SW 1271 (cell line): Measurements from ENCODE around the gene LAMA5.

Experiments
- DNase-seq, 2 experiments: peaks; one replicate each; lab custom pipeline; 2025; lab: John Stamatoyannopoulos, UW

The LAMA5 gene

DNA sequence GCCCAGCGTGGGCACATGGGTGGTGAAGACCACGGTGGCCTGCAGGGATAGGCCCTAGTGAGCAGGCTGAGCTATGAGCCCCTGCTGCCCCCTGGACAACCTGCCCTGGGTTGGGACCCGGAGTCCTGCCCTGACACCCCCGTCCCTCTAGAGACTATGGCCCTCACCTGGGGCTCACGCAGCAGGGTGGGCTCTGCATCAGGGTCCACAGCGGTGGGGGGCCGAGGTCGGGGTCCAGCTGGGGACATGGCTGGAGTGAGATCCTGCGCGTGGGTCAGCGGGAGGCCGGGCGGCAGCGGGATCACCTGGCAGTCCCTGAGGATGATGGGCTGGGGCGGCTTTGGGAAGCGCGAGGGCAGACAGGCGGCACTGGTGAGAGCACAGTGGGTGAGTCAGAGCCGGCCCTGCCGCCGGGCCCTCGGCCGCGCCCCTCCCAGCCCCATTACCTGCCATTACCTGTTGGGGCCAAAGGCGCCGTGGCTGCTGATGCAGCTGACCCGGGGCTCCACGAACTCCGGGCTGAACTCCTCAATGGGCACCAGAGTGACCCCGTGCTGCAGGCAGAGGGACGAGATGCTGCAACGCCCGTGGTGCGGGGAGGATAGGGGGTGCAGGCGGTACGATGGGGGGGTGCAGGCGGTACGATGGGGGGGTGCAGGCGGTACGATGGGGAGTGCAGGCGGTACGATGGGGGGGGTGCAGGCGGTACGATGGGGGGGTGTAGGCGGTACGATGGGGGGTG lies 36.4 kb downstream of the LAMA5 start:
- DNase-seq = no peak

DNA sequence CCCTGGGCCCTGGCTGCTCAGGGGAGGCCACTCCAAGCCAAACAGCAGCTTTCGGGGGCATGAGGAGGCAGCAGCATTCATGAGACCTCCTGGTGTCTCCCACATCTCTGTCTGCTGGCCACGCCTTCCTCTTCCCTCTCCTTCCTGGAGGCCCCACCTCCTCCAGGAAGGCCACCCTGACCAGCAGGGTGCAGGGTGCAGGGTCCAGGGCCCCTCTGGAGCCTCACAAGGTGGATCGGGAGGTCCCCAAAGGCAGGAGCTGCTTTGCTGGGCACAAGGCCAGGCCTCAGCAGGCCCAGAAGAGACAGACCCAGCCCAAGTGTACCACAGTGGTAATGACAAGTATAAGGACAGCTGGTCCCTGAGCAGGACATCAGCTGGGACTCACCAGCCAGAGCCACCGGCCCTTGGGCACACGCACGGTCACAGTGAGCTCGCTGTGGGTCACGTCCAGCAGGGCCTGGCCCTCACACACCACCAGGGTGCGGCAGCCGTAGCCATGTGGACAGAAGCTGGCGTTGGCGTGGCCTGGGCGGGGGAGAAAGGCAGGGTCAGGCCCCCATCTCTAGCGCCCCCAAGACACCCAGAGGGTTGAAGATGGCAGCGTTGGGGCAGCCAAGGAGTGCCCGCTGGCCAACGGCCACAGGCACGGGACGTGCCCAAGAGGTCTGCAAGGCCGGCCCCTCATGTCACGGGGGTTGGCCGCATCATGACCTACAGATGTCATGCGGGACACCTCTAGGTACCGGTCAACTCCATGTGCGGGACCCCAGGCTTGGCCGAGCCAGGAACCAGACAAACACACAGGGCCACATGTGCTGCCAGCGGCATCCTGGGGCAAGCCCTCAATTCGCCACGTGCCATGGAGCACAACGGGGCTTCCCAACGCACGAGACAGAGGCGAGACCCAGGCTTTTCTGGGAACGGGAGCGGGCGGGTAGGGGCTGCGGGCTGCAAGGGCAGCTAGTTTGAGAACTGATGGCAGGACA lies 37.4 kb downstream of the LAMA5 start:
- DNase-seq = no peak

DNA sequence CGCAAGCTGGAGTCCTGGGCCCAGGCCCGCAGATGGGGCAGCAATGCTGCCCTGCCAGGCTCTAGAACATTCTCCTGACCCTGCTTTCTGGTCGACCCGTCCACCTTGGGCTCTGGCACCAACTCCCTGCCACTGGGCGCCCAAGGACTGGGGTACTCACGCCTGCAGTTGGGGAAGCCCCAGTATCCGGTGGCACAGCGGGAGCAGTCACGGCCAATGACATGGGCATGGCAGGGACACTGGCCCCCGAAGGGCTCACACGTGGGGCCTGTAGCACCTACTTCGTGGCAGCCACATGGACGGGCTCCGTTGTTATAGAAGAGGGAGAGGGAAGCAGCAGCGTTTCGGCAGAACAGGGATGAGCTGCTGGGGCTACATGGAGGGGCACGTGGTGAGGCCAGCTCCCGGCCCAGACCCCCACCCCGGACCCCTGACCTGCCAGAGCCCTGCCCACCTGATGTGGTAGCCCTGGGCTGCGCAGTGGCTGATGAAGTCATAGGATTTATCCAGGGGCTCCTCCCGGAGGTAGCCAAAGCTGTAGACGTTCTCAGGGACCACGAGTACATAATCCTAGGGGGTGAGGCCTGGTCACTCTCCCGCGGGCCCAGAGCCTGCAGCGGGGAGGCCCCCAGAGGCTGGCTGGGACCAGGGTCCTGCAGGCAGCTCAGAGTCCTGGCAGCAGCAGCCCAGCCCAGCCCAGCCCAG lies 38.3 kb downstream of the LAMA5 start:
- DNase-seq = no peak

DNA sequence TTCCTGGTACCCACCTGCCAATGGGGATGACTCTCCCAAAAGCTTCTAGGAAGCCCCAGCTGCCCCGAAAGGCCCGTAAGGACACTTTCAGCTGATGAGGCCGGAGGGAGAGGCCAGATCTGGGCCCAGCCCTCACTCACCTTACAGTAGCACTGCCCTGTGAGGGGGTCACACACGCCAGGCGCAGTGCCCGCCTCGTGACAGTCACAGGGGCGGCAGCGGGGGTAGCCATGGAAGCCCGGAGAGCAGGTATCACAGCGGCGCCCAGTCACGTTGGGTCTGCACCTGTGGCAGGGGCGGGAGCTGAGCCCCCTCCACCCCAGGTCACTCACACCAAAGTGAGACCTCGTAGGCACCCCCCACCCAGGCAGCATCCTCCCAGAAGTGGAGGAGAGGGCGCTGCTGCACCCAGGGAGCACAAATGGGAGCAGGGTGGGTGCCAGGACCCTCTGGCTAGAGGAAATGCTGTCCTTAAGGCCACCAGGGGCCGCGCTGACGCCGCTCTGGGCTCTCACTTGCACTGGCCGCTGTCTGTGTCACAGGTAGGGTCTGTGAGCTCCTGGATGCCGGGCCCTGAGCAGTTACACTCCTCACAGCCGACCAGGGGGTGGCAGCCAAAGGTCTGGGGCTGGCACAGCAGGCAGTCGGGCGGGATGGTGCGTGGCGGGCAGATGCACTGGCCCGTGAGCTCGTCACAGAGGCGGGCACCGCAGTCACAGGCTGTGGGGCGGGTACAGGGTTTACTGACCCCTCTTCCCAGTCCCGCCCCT lies 39.2 kb downstream of the LAMA5 start:
- no peak for DNase-seq

DNA sequence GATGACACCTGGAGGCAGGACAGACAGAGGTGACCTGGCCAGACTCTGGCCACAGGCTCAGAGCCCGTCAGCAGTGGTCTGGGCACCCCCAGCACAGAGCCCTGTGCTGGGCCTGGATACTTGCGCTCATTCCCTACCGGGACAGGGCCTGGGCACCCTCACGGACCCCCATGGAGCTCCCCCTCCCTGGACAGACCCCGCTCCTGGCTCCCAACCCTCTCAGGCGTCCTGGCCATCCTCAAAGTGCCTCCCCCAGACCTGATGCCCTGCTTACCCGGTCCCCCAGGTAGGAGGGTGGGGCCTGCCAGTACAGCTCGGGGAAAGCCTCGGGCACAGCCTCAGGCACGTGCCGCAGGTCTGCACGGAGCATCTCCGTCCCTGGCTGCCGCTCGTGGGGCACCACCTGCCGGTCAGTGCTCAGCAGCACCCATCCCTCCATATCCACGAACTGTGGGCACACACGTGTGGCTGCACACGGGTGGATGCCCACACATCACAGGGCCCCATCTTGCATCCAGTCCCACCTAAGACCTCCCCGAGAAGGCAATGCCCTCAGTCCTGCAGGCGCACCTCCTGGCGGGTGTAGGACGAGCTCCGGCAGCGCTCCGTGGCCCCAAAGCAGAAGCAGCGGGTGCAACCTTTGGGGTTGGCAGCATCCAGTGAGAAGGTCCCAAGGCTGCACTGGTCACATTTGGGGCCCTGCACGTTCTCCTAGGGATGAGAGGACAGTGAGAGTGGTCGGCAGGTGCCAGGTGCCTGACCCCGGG lies 40.0 kb downstream of the LAMA5 start:
- DNase-seq = no peak

DNA sequence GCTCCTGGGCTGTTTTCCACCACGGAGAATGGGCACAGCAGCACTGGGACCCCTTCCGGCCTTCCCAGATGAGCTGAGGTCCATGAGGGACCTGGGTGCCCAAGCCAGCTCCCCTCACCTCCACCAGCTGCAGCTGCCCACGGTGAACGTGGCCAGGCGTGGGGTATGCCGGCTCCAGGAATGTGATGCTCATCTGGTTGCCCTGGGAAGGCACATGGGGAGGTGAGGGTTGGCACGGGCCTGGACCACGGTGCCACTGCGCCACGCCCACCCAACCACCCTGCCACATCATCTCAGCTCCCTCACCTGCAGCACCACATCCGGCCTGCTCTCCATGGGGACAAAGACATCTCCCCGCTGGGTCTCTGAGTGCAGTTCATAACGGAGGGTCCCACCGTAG lies 40.6 kb downstream of the LAMA5 start:
- no peak for DNase-seq

DNA sequence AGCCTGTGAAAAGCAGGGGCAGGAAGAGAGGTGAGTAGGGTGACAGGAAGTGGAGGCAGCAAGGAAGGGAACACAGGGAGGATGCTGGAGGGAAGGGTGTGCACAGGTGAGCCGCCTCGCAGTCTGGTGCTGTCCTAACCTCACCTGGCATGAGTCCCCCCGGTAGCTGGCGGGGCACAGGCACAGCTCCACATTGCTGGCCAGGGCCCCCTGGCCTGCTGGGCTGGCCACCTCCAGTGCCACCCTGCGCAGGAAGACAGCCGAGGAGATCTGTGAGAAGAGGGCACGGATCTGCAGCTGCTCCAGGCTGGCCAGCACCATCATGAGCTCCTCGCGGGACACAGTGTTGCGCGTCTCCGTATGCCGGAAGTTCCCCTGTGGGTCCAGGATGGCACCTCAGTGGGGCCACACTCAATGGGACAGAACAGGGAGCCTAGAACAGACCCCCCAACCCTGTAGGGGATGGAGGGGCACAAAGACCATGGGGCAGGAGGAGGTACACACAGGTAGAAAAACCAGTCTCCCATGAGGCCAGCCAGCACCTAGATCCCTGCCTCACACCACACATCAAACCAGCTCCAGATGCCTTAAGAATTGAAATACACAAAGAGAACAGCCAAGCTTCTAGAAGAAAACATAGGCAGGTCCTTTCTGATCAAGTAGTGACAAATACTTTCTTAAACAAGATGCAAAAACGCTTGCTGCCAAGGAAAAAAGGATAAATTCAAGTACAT lies 41.8 kb downstream of the LAMA5 start:
- no peak for DNase-seq

DNA sequence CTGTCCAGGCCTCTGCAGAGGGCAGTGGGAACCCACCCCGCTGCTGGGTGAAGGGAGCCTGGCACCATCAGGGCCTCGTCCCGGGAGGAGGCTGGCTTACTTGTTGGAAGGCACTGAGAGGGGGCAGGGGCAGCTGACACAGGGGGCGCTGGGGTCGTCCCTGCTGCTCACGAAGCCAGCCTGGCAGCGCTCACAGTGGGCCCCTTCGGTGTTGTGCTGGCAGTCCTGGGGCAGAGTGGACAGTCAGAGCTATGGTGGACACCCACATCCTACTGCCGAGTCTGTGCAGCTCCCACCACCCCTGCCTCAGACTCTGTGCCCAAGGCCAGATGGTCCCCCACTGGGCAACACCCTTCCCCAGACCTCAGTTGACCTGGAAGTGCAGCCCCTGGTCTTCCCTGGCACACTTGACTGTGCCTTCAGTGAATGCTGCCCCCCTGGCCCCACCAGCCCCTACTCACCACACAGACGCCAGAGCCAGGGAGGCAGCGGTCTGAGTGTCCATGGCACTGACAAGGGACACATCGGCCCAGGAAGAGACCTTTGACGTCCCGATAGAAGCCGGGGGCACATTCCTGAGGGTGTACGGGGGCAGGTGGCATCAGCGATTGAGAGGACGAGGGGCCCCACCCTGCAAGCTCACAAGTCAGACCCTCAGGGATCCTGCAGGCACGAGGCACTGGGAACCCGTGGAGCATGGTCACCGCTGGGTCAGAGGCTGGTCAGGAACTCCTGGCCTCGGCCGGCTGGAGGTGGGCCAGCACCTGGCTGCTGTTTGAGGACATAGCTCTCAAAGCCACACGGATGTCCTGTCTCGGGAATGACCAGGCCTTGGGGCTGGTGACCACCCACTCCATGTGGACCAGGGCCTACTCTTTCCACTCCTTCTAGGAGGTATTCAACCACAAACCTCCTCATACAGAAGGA lies 42.9 kb downstream of the LAMA5 start:
- no peak for DNase-seq

DNA sequence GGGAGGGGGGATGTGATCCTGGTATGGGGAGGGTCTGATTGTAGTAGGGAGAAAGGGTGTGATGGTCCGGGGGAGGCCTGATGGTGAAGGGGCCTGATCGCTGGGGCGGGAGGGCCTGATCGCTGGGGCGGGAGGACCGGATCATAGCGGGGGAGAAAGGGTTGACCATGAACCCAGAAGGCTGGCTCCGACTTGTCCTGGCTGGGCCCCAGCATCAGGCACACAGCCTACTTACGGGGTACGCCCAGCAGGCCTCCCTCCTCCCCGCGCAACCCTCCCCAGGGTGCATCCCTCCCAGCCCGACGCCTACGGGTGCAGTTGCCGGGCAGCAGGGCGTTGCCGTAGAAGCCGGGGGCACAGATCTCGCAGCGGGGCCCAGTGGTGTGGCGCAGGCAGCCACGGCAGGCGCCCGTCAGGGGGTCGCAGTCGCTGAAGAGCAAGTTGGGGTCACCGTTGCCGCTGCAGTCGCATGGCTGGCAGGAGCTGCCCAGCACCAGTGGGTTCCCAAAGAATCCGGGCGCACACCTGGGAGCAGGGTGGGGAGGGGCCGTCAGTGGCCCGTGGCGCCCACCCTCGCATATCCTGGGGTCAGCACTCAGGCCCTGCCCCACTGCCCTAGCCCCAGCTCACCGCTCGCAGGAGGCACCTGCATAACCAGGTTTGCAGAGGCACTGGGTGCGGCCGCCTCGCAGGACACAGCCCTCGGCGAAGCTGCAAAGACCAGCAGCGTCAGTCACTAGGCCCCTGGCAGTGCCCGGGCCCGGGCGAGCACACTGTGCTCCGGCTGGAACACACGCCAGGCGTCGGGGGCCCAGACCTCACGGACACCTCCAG lies 43.7 kb downstream of the LAMA5 start:
- no peak for DNase-seq

DNA sequence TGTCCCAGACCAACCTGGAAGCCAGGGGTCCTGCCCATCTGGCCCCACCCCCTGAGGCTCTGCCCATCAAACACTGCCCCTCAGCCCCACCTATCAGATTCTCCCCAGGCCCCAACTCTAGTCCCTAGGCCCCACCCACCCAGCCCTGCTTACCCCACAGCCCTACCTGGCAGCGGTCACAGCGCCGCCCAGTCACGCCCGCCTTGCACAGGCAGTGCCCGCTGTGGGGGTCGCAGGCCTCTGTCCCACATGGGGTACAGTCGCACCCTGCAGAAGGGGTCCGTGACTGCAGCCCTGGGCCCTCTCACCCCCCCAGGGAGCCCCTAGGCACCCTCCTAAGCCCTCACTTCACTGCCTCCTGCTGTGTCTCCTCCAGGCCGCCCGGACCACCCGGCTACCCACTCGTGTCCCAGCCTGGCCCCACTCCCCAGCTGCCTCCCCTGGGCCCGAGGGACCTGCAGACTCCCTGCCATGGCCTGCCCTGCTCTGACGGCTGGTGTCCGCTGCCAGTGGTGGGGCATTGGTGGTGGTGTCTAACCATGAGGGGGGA lies 44.5 kb downstream of the LAMA5 start:
- DNase-seq = no peak

DNA sequence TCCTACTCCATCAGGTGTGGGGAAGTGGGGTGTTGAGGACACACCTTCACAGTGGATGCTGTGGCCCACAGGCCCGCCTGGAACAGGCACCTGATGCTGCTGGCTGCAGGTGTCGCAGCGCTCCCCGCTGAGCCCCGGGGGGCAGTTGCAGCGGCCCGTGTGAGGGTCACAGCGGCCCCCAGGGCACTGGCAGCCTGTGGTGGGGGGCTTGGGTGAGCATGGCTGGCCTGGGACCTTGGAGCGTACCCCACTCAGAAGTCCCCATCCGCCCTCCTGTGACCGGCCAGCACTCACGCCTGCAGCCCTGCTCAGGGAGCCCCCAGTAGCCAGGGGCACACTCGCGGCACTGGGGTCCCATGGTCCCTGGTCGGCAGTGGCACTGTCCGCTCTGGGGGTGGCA lies 45.1 kb downstream of the LAMA5 start:
- DNase-seq = no peak

DNA sequence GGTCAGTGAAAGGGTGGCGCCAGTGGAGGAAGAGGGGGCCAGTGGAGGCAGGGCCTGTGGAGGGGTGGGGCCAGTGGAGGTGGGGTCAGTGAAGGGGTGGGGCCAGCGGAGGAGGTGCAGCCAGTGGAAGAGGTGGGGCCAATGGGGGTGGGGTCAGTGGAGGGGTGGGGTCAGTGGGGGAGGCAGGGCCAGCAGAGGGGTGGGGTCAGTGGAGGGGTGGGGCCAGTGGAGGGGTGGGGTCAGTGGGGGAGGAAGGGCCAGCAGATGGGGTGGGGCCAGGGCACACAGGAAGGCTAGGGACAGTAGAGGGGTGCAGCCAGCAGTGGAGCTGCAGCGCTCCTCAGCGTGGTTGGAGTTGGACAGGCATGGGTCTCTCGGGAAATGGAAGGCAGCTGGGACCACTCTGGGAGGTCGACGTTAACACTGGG lies 45.6 kb downstream of the LAMA5 start:
- DNase-seq = peak in 1 of 2 experiments; percentile 43

DNA sequence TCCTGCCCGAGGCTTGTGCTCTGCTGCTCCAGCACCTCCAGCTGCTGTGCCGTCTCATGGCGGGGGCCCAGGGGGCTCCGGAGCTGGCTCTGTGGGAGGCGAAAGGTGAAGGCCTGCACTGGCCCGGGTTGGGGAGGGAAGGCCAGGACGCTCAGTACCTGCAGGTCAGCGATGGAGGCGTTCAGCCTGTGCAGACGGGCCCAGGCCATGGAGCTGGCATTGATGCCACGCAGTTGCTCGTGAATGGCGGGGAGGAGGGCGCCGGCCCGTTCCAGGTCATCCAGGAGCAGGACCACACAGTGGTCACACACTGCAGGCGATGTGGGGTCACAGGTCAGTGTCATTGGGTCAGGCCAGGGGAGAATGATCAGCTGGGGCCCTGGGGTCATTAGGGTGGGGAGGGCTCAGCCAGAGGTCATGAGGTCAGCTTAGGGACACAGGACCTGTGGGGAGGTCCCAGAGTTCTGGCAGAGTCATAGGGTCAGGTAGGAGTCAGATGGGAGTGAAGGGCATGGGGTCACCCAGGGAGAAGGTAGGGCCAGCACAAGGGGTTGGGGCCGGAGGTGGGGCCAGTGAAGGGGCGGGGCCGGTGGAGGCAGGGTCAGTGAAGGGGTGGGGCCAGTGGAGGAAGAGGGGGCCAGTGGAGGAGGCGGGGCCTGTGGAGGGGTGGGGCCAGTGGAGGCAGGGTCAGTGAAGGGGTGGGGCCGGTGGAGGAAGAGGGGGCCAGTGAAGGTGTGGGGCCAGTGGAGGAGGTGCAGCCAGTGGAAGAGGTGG lies 46.3 kb downstream of the LAMA5 start:
- DNase-seq = peak in 1 of 2 experiments; percentile 43

DNA sequence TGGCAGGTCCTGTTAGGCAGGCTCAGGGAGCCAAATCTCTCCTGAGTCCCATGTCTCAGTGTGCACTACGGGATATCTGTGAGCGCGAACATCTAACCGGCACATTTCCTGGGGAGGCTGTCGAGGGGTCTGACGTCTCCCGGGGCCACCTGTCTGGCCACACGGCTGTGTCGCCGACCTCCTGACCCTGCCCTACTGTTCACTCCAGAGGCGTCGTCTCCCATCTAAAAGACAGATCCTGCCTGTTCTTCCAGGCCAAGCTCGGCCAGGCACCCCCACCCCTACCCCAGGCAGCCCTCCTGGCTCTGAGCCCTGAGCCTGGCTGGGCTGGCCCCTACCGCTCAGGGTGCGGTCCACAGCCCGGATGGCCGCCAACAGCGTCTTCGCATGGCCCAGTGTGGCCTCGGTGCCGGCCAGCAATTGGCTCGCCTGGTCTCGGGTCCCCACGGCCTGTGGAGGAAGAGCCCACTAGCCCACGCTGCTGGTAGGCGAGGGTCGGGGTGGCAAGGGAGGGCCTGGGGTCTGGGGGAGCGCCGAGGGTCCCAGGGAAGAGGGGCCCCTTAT lies 47.7 kb downstream of the LAMA5 start:
- DNase-seq = no peak

DNA sequence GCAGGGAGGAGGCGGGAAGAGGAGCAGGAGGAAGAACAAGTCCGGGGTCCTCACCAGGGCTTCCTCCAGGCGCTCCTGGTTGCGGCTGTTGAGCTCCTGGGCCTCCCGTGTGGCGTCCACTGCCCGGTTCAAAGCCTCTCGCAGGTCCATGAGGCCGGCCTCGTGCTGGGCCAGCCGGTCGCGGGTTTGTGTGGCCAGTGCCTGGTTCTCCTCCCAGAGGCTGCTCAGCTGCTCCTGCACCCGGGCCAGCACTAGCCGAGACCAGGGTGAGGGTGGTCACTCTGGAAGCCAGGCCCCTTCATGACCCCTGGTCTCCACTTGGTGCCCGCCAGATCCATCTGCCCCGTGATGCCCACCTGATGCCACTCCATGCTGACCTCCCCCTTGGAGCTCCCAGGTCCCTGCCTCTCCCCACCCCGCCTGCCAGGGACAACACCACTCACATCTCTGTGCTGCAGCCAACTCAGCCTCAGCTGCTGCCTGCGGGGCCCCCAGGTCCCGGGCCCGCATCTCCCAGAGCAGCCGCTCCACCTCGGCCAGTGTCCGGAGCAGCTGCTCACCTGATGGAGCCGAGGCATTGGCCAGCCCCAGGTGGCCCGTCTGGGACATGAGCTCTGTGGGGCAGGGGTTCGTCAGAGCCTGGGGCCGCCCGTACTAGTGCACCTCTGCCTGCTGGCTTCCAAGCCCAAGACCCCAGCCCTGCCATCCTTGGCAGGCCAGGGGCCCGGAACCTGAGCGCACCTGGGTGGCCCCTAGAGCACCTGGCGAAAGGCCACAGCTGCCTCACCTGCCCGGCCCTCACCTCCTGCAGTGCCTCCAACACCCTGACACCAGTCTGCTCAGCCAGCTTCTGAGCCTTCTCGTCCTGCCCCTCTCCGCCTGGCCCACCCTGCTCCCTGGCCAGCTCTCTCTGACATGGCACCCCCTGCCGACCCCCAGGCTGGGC lies 48.4 kb downstream of the LAMA5 start:
- DNase-seq = no peak
